Large intestine (tissue), 3 donors: Measurements from ENCODE around the gene ADD3. TPM values are rescaled to one million over a fixed set of nuclear protein-coding genes. Genes with fewer than 3 reads are reported as not detected.

Experiments
- DNase-seq, 2 donors: peaks; one replicate each; pipeline versions ENCODE4 v3.0.0 to v3.0.0-alpha.2; 2013
- H3K27ac ChIP-seq: one replicate; pipeline ENCODE4 v1.5.1; 2013; ENCODE audit warnings: low read length
- H3K27me3 ChIP-seq: 2 replicates; pipeline ENCODE4 v1.6.1; 2013; ENCODE audit warnings: low read length; ENCODE audit not compliant: control insufficient read depth, insufficient read depth
- H3K36me3 ChIP-seq: 2 replicates; pipeline ENCODE4 v1.6.1; 2013; ENCODE audit warnings: low read length; ENCODE audit not compliant: control insufficient read depth, insufficient read depth
- H3K4me1 ChIP-seq: one replicate; pipeline ENCODE4 v1.6.1; 2013; ENCODE audit warnings: low read length; ENCODE audit not compliant: control insufficient read depth, insufficient read depth
- H3K4me3 ChIP-seq: one replicate; pipeline ENCODE4 v1.5.1; 2013; ENCODE audit warnings: low read length
- H3K9me3 ChIP-seq: one replicate; pipeline ENCODE4 v1.6.1; 2013; ENCODE audit warnings: mild to moderate bottlenecking, low read depth, low read length, moderate library complexity; ENCODE audit not compliant: control insufficient read depth
- WGBS: methylation state at CpG from one replicate; pipeline ENCODE4 v1.1.5; 2013; ENCODE audit warnings: low lambda C conversion rate; ENCODE audit not compliant: insufficient coverage; 5-methylcytosine and 5-hydroxymethylcytosine counted together
- polyA plus RNA-seq: library from polyadenylated mRNA; unstranded; fragments of 120-200 nt; gene quantifications from one replicate; pipeline ENCODE4 v1.2.1, GENCODE V29; 2013

Gene ADD3
- polyA plus RNA-seq, 1 donor = 418 TPM

DNA sequence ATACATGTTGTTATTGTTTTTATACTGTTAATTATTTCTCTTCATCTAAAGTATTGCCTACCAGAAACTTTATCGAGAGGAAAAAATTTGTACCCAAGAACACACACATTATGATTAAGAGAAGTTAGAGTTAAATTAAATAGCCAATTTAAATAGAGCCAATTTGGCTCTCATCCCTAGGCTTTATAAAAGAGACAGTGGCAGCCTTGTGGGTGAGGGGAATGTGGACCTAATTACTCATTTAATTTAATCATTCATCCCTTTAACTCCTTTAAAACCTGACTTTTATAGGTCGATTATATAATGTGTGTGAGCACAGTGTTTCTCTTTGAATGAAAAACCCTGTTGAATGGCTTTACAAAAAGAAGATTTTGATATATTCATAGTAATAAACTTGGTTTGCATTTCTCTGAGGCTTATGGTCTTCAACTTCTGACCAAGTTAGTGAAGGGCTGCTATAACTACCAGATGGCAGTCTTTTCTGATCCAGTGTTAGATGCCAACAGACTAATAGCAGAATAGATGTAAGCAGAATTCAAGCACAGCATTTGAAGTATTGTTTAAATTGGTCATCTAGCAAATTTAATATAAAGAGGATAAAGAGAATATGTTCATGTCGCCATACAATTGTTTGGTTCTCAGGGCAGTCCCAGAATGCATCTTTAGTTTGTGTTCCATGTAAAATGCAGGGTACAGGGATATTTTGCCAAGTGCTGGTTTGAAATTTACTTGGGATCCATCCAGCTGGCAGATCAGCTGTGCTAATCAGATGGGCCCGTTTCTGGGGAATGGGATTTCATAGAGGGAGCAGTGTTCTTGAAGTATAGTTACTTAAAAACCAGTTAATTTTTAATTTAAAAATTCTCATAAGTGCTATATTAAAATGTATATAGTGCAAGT is 25.3 kb downstream of the ADD3 start:
- peaks cover 19% of the 10 kb centered on the region for H3K4me1 ChIP-seq
- DNase-seq = no peak
- WGBS = no CpG with 5 or more reads among the region's 4 CpGs

DNA sequence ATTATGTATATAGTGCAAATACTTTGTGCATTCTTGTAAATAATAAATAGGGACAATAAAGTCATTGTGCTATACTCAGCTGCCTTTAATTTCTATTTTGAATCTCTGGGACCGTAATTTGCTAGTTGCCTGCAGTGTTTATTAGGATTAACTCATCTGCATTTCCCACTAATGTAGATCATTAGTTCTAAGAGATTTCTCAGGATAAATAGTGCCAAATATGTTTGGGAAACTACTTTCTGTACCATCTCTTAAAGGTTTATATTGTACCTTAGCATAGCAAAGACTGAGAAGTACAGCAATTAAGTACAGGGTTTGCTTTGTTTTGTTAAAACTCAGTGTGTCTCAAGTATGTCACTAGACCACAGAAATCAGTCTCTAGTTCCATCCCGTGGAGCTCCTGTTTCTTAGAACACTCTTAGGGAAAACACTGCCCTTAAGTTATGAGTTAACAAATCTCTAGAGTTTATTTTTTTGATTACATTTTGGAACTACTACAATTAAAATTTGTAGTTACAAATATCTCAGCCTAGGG is 26.0 kb downstream of the ADD3 start:
- Histone ChIP-seq H3K4me1 (peaks cover 19% of the 10 kb centered on the region), H3K27ac (no peak overlapping the region), H3K9me3 (no peaks in the 10 kb centered on the region), H3K4me3 (no peak overlapping the region), H3K36me3 (peaks cover 14% of the 10 kb centered on the region), H3K27me3 (no peaks in the 10 kb centered on the region)
- WGBS = 0% methylated on average over 1 of the region's 2 CpGs
- no peak for DNase-seq

More for the DNA sequence above, 25.3 kb downstream of the ADD3 start:
- Histone ChIP-seq H3K36me3 (peaks cover 14% of the 10 kb centered on the region), H3K4me3 (no peak overlapping the region), H3K27me3 (no peaks in the 10 kb centered on the region), H3K9me3 (no peaks in the 10 kb centered on the region), H3K27ac (no peak overlapping the region)

DNA sequence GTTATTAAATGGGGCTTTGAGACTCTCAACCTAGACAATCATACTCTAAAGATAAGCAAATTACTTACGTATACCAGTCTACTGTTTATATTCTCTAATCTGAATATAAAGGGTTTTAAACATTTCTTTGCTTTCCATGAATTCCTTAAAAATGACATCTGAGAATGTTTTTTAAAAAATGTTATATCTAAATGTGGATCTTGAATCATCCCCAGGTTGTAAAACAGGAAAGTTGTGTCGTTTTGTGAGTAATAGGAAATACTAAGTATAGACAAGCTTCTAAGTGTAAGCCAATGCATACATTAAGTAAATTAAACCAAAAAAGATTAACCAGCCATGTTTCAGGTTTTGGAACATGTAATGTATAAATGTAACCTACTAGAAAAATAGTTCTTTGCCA is 26.8 kb downstream of the ADD3 start:
- H3K36me3 ChIP-seq = peaks cover 14% of the 10 kb centered on the region
- no peak for DNase-seq
- no peaks in the 10 kb centered on the region for H3K9me3 ChIP-seq
- peaks cover 22% of the 10 kb centered on the region for H3K4me1 ChIP-seq
- no peaks in the 10 kb centered on the region for H3K27me3 ChIP-seq
- 0% methylated on average over 1 of the region's 2 CpGs for WGBS
- peak overlapping the region; percentile 23 for H3K27ac ChIP-seq
- no peak overlapping the region for H3K4me3 ChIP-seq

DNA sequence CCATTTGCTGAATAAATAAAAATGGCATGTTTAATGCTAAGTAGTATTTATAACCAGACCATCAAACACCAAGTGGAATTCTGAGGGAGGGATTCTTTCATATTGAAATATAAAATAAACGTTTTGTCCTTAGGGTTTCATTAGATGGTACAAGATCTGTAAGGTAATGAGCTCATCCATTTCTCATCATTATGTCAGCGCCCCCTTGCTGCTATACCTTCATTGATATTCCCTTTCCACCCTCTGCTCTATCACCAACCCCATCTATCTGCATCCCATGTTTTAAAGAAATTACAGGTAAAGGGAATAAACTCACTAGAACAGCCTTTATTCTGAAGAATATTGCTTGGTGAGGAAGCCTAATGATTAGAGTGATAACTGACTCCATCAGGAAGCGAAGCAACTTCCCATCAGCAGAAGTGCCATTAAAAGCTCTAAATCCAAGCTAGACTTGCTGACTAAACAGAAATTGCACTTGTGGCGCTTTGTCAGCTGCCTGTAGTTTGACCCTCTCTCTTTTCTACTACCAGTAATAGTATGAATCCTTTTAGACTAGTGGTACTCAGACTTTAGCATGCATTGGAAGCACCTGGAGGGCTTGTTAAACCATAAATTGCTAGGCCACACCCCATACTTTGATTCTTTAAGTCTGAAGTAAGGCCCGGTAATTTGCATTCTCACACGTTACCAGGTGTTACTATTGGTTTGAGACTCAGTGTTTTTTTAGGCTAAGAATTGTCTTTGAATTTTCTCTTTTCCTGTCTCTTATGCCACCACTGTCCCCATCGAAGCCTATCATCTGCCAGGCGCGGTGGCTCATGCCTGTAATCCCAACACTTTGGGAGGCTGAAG is 27.5 kb downstream of the ADD3 start:
- H3K27me3 ChIP-seq = no peaks in the 10 kb centered on the region
- H3K4me1 ChIP-seq = peaks cover 22% of the 10 kb centered on the region
- 100% methylated on average over 2 of the region's 9 CpGs for WGBS
- peaks cover 13% of the 10 kb centered on the region for H3K36me3 ChIP-seq
- no peaks in the 10 kb centered on the region for H3K9me3 ChIP-seq
- DNase-seq = peak; percentile 34 to 73
- no peak overlapping the region for H3K4me3 ChIP-seq
- H3K27ac ChIP-seq = peak overlapping the region; percentile 18

DNA sequence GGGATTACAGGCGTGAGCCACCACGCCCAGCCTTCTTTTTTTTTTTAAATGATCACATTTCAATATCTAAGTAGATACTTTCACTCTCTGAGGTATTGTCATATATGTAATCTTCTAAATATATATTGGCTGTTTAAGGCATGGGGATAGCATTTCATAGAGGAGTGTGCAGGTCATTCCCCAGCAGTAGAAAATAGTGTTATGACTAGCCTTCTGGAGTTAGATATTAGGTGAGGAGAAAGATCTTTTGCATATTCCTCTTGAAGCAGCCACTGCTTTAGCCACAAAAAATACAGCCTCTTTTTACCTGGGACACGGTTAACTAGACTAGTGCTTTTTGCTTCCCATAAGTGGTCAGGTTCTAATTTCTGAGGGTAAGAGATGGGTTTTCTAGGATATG is 28.9 kb downstream of the ADD3 start:
- peaks cover 22% of the 10 kb centered on the region for H3K4me1 ChIP-seq
- H3K27ac ChIP-seq = no peak overlapping the region
- H3K27me3 ChIP-seq = no peaks in the 10 kb centered on the region
- no peak for DNase-seq
- no peak overlapping the region for H3K4me3 ChIP-seq
- H3K9me3 ChIP-seq = peaks cover 2% of the 10 kb centered on the region
- peaks cover 3% of the 10 kb centered on the region for H3K36me3 ChIP-seq
- no CpG with 5 or more reads among the region's 3 CpGs for whole genome bisulfite sequencing

DNA sequence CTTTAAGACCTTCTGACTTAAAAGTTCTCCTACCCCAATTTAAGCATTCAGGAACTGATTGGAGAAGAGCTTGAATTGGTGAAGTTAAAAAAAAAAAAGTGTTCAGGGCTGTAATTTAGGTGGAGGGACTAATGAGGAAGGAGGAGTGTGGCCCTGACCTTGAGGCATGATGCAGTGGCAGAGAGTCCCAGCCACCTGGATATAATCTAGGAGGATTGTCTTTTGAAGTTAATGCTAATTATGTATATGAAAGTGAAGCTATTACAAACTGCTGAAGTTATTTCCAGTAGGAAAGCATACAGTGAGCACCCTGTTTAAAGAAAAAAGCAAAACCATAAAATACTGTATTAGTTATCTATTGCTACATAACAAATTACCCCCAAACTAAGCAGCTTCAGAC is 31.5 kb downstream of the ADD3 start:
- H3K4me3 ChIP-seq = no peak overlapping the region
- H3K36me3 ChIP-seq = peaks cover 6% of the 10 kb centered on the region
- no peak overlapping the region for H3K27ac ChIP-seq
- DNase-seq = no peak
- no peaks in the 10 kb centered on the region for H3K27me3 ChIP-seq
- peaks cover 2% of the 10 kb centered on the region for H3K9me3 ChIP-seq
- peaks cover 16% of the 10 kb centered on the region for H3K4me1 ChIP-seq

DNA sequence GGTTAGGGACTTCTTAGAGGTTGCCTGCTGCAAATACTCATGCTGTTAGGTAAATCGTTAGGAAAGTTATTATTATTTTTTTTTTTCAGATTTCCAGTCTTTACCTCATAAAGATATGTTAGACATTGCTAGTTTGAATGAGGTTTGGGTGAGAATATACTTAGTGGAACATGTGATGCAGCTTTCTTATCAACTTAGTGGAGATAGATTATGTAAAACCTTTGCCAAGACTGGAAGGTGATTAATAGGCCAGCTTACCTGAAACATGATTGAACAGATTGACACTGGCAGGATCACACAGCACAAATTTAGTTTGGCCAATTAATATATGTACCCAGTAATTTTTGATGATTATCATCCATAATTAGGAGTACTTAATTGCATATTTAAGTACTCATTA is 32.3 kb downstream of the ADD3 start:
- H3K4me1 ChIP-seq = peaks cover 10% of the 10 kb centered on the region
- no peak overlapping the region for H3K27ac ChIP-seq
- H3K4me3 ChIP-seq = no peak overlapping the region
- no peak for DNase-seq
- no CpG with 5 or more reads among the region's 1 CpG for WGBS
- H3K36me3 ChIP-seq = peaks cover 6% of the 10 kb centered on the region
- H3K27me3 ChIP-seq = no peaks in the 10 kb centered on the region
- peaks cover 2% of the 10 kb centered on the region for H3K9me3 ChIP-seq

DNA sequence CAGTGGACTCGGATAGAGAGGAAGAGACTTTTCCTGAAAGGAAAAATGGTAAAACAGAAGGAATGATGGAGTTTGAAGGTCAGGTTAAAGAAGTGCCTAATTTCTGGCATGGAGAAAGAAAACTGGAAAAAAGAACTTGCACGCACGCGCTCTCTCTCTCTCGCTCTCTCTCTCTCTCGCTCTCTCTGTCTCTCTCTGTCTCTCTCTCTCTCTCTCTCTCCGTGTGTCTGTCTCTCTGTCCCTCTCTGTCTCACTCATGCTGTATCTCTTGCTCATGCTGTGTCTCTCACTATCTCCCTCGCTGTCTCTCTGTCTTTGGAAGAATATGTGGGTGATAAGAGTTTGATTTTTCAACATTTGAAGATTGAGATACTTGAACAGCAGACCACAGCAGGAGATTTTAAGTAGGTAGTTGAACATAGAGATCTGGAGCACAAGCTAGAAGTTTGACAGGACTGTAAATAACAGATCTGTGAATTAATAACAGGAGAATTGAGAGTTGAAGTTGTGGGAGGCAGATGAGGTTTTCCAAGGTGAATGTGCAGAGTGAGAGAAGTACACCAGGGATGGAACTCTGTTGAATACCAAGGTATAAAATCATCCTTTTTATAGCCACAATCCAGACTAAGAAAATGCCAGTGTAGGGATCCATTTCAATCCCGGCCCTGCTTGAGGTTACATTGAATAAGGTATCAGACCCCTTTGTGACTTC is 33.1 kb downstream of the ADD3 start:
- no peak overlapping the region for H3K4me3 ChIP-seq
- H3K27me3 ChIP-seq = no peaks in the 10 kb centered on the region
- 100% methylated on average over 2 of the region's 9 CpGs for WGBS
- no peak for DNase-seq
- H3K36me3 ChIP-seq = peaks cover 6% of the 10 kb centered on the region
- H3K9me3 ChIP-seq = peaks cover 2% of the 10 kb centered on the region
- peaks cover 7% of the 10 kb centered on the region for H3K4me1 ChIP-seq
- H3K27ac ChIP-seq = no peak overlapping the region

DNA sequence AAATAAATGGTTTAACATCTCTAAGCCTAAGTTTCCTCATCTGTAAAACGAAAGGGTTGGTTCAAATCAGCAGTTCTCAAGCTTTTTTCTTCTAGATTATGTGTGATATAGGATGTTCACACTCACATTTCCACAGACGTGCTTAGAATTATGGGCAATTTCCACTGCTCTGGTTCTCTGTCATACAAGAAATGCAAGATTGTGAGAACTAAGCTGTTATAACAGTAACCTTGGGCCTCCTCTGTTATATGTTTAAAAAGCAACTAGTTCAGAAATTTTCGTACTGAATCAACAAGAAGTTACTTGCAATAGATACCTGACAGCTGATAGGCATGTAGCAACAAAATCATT is 33.7 kb downstream of the ADD3 start:
- Histone ChIP-seq H3K36me3 (peaks cover 6% of the 10 kb centered on the region), H3K4me1 (peaks cover 7% of the 10 kb centered on the region), H3K27me3 (no peaks in the 10 kb centered on the region), H3K4me3 (no peak overlapping the region), H3K27ac (no peak overlapping the region), H3K9me3 (peaks cover 2% of the 10 kb centered on the region)
- no peak for DNase-seq
- WGBS = no CpG with 5 or more reads among the region's 3 CpGs

DNA sequence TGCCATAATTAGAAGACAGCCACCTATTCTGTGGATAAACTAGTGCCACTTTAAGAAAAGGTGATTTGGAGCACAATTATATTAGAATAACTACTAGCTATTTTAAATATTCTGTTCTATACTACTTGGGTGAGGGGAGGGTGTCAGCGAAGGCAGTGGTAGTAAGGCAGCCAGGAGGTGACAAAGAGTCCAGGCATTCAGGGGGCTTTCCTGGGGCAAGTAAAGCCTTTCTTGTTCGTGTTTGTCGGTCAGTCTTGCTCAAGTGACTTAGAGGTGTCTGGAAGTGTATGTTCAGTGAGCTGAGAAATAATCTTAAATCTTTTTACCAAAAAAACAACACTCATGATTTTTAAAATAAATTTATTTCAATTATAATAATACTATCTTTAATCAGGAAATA is 34.4 kb downstream of the ADD3 start:
- Histone ChIP-seq H3K4me1 (peaks cover 7% of the 10 kb centered on the region), H3K27me3 (no peaks in the 10 kb centered on the region), H3K36me3 (peaks cover 3% of the 10 kb centered on the region), H3K27ac (peak overlapping the region; percentile 28), H3K9me3 (peaks cover 2% of the 10 kb centered on the region), H3K4me3 (no peak overlapping the region)
- no CpG with 5 or more reads among the region's 3 CpGs for WGBS
- DNase-seq = no peak
